MM.1S (cell line): ENCODE data around the gene GLP1R.

Experiments used
- DNase-seq: peaks from one replicate; pipeline ENCODE4 v3.0.0-alpha.2; 2015
- H2AFZ ChIP-seq: fragments of 300-600 bp; sonication (generic); 2 replicates; pipeline ENCODE4 v1.6.0; 2016; ENCODE audit warnings: antibody characterized with exemption, low read length
- H3F3A ChIP-seq: fragments of 300-600 bp; sonication (generic); 2 replicates; pipeline ENCODE4 v1.6.1; 2016; ENCODE audit warnings: mild to moderate bottlenecking, antibody characterized with exemption, low read length, moderate library complexity, mixed read lengths; ENCODE audit not compliant: insufficient read depth
- H3K27ac ChIP-seq: fragments of 300-600 bp; sonication (generic); 2 replicates; pipeline ENCODE4 v1.5.1; 2016; ENCODE audit warnings: mild to moderate bottlenecking, low read length
- H3K27me3 ChIP-seq: fragments of 300-600 bp; sonication (generic); replicated peaks from 2 replicates; pipeline ENCODE4 v1.6.0; 2016; ENCODE audit warnings: low read length; ENCODE audit not compliant: insufficient read depth
- H3K36me3 ChIP-seq: fragments of 300-600 bp; sonication (generic); replicated peaks from 2 replicates; pipeline ENCODE4 v1.6.1; 2016; ENCODE audit warnings: mild to moderate bottlenecking, low read length, mixed read lengths; ENCODE audit not compliant: insufficient read depth
- H3K4me1 ChIP-seq: fragments of 300-600 bp; sonication (generic); 2 replicates; pipeline ENCODE4 v1.6.1; 2016; ENCODE audit warnings: low read length, mixed read lengths
- H3K4me2 ChIP-seq: fragments of 300-600 bp; sonication (generic); 2 replicates; pipeline ENCODE4 v1.6.0; 2016; ENCODE audit warnings: low read depth, low read length
- H3K4me3 ChIP-seq: fragments of 300-600 bp; sonication (generic); 2 replicates; pipeline ENCODE4 v1.5.1; 2016; ENCODE audit warnings: low read length, mixed read lengths
- H3K79me2 ChIP-seq: fragments of 300-600 bp; sonication (generic); 2 replicates; pipeline ENCODE4 v1.6.1; 2016; ENCODE audit warnings: mixed run types, low read length, mixed read lengths
- H3K9ac ChIP-seq: fragments of 300-600 bp; sonication (generic); 2 replicates; pipeline ENCODE4 v1.6.1; 2016; ENCODE audit warnings: low read length, mixed read lengths
- H3K9me2 ChIP-seq: fragments of 300-600 bp; sonication (generic); replicated peaks from 2 replicates; pipeline ENCODE4 v1.6.1; 2016; ENCODE audit warnings: mild to moderate bottlenecking, low read length, mixed read lengths; ENCODE audit not compliant: insufficient read depth
- H3K9me3 ChIP-seq: fragments of 300-600 bp; sonication (generic); replicated peaks from 2 replicates; pipeline ENCODE4 v1.6.1; 2016; ENCODE audit warnings: mild to moderate bottlenecking, low read length, mixed read lengths; ENCODE audit not compliant: insufficient read depth
- H4K20me1 ChIP-seq: fragments of 300-600 bp; sonication (generic); 2 replicates; pipeline ENCODE4 v1.6.1; 2016; ENCODE audit warnings: mild to moderate bottlenecking, low read length, moderate library complexity, mixed read lengths; ENCODE audit not compliant: insufficient read depth
- CTCF ChIP-seq: fragments of 300-600 bp; sonication (generic); IDR thresholded peaks from 2 replicates; pipeline ENCODE4 v1.5.1; 2016; ENCODE audit warnings: antibody characterized with exemption, low read length, mixed read lengths
- EZH2 ChIP-seq: fragments of 300-600 bp; sonication (generic); optimal IDR thresholded peaks from 2 replicates; pipeline ENCODE3; 2017; ENCODE audit warnings: low read depth, mild to moderate bottlenecking, antibody characterized with exemption, low read length, mixed read lengths
- EZH2phosphoT487 ChIP-seq: fragments of 300-600 bp; sonication (generic); IDR thresholded peaks from 2 replicates; pipeline ENCODE4 v1.6.1; 2018; ENCODE audit warnings: antibody characterized with exemption, low read length

Gene GLP1R

GRCh38 chr6:39063526-39063925 lies 14.9 kb downstream of the GLP1R start:
- H3K79me2 ChIP-seq = no peaks in the 10 kb centered on the region
- H3K27me3 ChIP-seq = no peaks in the 10 kb centered on the region
- H2AFZ ChIP-seq = no peak overlapping the region
- no peaks in the 10 kb centered on the region for H4K20me1 ChIP-seq
- H3K9me3 ChIP-seq = no peaks in the 10 kb centered on the region
- no peaks in the 10 kb centered on the region for H3K9me2 ChIP-seq
- no peaks in the 10 kb centered on the region for H3F3A ChIP-seq
- DNase-seq = no peak
- no peak overlapping the region for H3K4me2 ChIP-seq
- no peaks in the 10 kb centered on the region for H3K36me3 ChIP-seq
- no peak overlapping the region for H3K4me3 ChIP-seq
- no peak overlapping the region for H3K9ac ChIP-seq
- H3K27ac ChIP-seq = no peak overlapping the region
- TF ChIP-seq EZH2 (no peak), CTCF (no peak), EZH2phosphoT487 (no peak)
- H3K4me1 ChIP-seq = no peaks in the 10 kb centered on the region

- H3K36me3 ChIP-seq = no peaks in the 10 kb centered on the region
- H3K9me2 ChIP-seq = no peaks in the 10 kb centered on the region
- TF ChIP-seq EZH2 (no peak), EZH2phosphoT487 (no peak), CTCF (no peak)
- H3K4me2 ChIP-seq = no peak overlapping the region
- H3K4me3 ChIP-seq = no peak overlapping the region
- no peak overlapping the region for H3K27ac ChIP-seq
- no peaks in the 10 kb centered on the region for H3K27me3 ChIP-seq
- H4K20me1 ChIP-seq = no peaks in the 10 kb centered on the region
- H3K79me2 ChIP-seq = no peaks in the 10 kb centered on the region
- H3K9ac ChIP-seq = no peak overlapping the region
- no peak overlapping the region for H2AFZ ChIP-seq
- H3K4me1 ChIP-seq = no peaks in the 10 kb centered on the region
- no peak for DNase-seq
- H3F3A ChIP-seq = no peaks in the 10 kb centered on the region
- H3K9me3 ChIP-seq = no peaks in the 10 kb centered on the region
Observed at GRCh38 chr6:39065561-39065960, 17.0 kb downstream of the GLP1R start.

- Histone ChIP-seq H3K4me2 (no peak overlapping the region), H3K4me1 (no peaks in the 10 kb centered on the region), H3K9me3 (no peaks in the 10 kb centered on the region), H4K20me1 (no peaks in the 10 kb centered on the region), H3K4me3 (no peak overlapping the region), H3K79me2 (no peaks in the 10 kb centered on the region), H3K27ac (no peak overlapping the region), H3K36me3 (no peaks in the 10 kb centered on the region), H3K9me2 (no peaks in the 10 kb centered on the region), H3F3A (no peaks in the 10 kb centered on the region), H3K27me3 (no peaks in the 10 kb centered on the region), H2AFZ (no peak overlapping the region), H3K9ac (no peak overlapping the region)
- no peak for TF ChIP-seq CTCF
- no peak for TF ChIP-seq EZH2
- TF ChIP-seq EZH2phosphoT487 = no peak
- DNase-seq = no peak
Observed at GRCh38 chr6:39068391-39068790, 19.8 kb downstream of the GLP1R start.

GRCh38 chr6:39072830-39073229 lies 24.2 kb downstream of the GLP1R start:
- Histone ChIP-seq H3K4me3 (no peak overlapping the region), H3K9ac (no peak overlapping the region), H3K4me1 (no peaks in the 10 kb centered on the region), H3K9me3 (no peaks in the 10 kb centered on the region), H4K20me1 (no peaks in the 10 kb centered on the region), H3K27me3 (no peaks in the 10 kb centered on the region), H3K27ac (no peak overlapping the region), H3F3A (no peaks in the 10 kb centered on the region), H3K9me2 (no peaks in the 10 kb centered on the region), H3K79me2 (no peaks in the 10 kb centered on the region), H2AFZ (no peak overlapping the region), H3K4me2 (no peak overlapping the region), H3K36me3 (no peaks in the 10 kb centered on the region)
- TF ChIP-seq EZH2 (no peak), EZH2phosphoT487 (no peak), CTCF (no peak)
- DNase-seq = no peak
